Loucy (cell line): Measurements from ENCODE around the gene HOXD8.

Experiments used
- H2AFZ ChIP-seq: fragments of 200-600 bp; sonication (generic); 2 replicates; pipeline ENCODE4 v1.6.0; 2016; ENCODE audit warnings: antibody characterized with exemption, mild to moderate bottlenecking, low read length, moderate library complexity
- H3F3A ChIP-seq: fragments of 200-600 bp; 2 replicates; pipeline ENCODE4 v1.6.0; 2016; ENCODE audit warnings: antibody characterized with exemption, low read depth, mild to moderate bottlenecking
- H3K27me3 ChIP-seq: fragments of 200-600 bp; sonication (generic); 2 replicates; pipeline ENCODE4 v1.6.1; 2014; ENCODE audit warnings: low read length, mild to moderate bottlenecking; ENCODE audit not compliant: insufficient read depth, poor library complexity, severe bottlenecking
- H3K36me3 ChIP-seq: fragments of 200-600 bp; sonication (generic); 2 replicates; pipeline ENCODE4 v1.6.1; 2016; ENCODE audit warnings: low read length; ENCODE audit not compliant: insufficient read depth
- H3K4me1 ChIP-seq: fragments of 200-600 bp; sonication (generic); 2 replicates; pipeline ENCODE4 v1.5.1; 2014; ENCODE audit warnings: low read length, mild to moderate bottlenecking; ENCODE audit not compliant: insufficient read depth, poor library complexity, severe bottlenecking
- H3K4me2 ChIP-seq: fragments of 200-600 bp; sonication (generic); 2 replicates; pipeline ENCODE4 v1.6.0; 2014; ENCODE audit warnings: antibody characterized with exemption, low read length, low read depth, mild to moderate bottlenecking; ENCODE audit not compliant: poor library complexity, severe bottlenecking
- H3K4me3 ChIP-seq: fragments of 200-600 bp; sonication (generic); 2 replicates; pipeline ENCODE4 v1.5.1; 2014; ENCODE audit warnings: low read length, mild to moderate bottlenecking, mixed read lengths; ENCODE audit not compliant: poor library complexity, severe bottlenecking
- H3K79me2 ChIP-seq: fragments of 200-600 bp; sonication (generic); 2 replicates; pipeline ENCODE4 v1.6.1; 2014; ENCODE audit warnings: low read length; ENCODE audit not compliant: insufficient read depth
- H3K9ac ChIP-seq: fragments of 200-600 bp; sonication (generic); 2 replicates; pipeline ENCODE4 v1.6.0; 2014; ENCODE audit warnings: mild to moderate bottlenecking, low read depth, low read length, moderate library complexity; ENCODE audit not compliant: poor library complexity, severe bottlenecking
- H3K9me2 ChIP-seq: fragments of 200-600 bp; sonication (generic); replicated peaks from 2 replicates; pipeline ENCODE4 v1.6.1; 2016; ENCODE audit warnings: low read depth, low read length, mixed read lengths
- H3K9me3 ChIP-seq: fragments of 200-600 bp; sonication (generic); 2 replicates; pipeline ENCODE4 v1.6.1; 2014; ENCODE audit warnings: mild to moderate bottlenecking, antibody characterized with exemption, low read length, low read depth; ENCODE audit not compliant: insufficient read depth
- H4K20me1 ChIP-seq: fragments of 200-600 bp; sonication (generic); 2 replicates; pipeline ENCODE4 v1.6.0; 2014; ENCODE audit warnings: antibody characterized with exemption, low read length, mild to moderate bottlenecking; ENCODE audit not compliant: insufficient read depth, poor library complexity, severe bottlenecking
- CTCF ChIP-seq: fragments of 200-600 bp; sonication (generic); conservative IDR thresholded peaks from 2 replicates; pipeline ENCODE4 v1.5.1; 2014; ENCODE audit warnings: mild to moderate bottlenecking, antibody characterized with exemption, low read length
- EZH2phosphoT487 ChIP-seq: fragments of 200-600 bp; IDR thresholded peaks from 2 replicates; pipeline ENCODE4 v1.6.1; 2018; ENCODE audit warnings: antibody characterized with exemption, mild to moderate bottlenecking, moderate library complexity, borderline replicate concordance

The HOXD8 gene

GRCh38 chr2:176159663-176160250, 30.3 kb downstream of the HOXD8 start:
- TF ChIP-seq CTCF, result no peak
- TF ChIP-seq EZH2phosphoT487, result no peak
- H3K9ac ChIP-seq, result no peak overlapping the region
- no peak overlapping the region for H3K4me3 ChIP-seq
- H3K27me3 ChIP-seq, result no peaks in the 10 kb centered on the region
- no peaks in the 10 kb centered on the region for H3K36me3 ChIP-seq
- H3F3A ChIP-seq, result no peaks in the 10 kb centered on the region
- no peaks in the 10 kb centered on the region for H4K20me1 ChIP-seq
- no peak overlapping the region for H3K4me2 ChIP-seq
- H3K9me3 ChIP-seq, result no peaks in the 10 kb centered on the region
- H2AFZ ChIP-seq, result no peak overlapping the region
- H3K9me2 ChIP-seq, result no peaks in the 10 kb centered on the region
- H3K4me1 ChIP-seq, result no peaks in the 10 kb centered on the region
- no peaks in the 10 kb centered on the region for H3K79me2 ChIP-seq

GRCh38 chr2:176160251-176160985, 30.9 kb downstream of the HOXD8 start:
- Histone ChIP-seq H3K4me2 (no peak overlapping the region), H3K27me3 (no peaks in the 10 kb centered on the region), H3K4me3 (no peak overlapping the region), H4K20me1 (no peaks in the 10 kb centered on the region), H3K36me3 (no peaks in the 10 kb centered on the region), H3K4me1 (no peaks in the 10 kb centered on the region), H3K9me2 (no peaks in the 10 kb centered on the region), H3K79me2 (no peaks in the 10 kb centered on the region), H2AFZ (no peak overlapping the region), H3K9me3 (no peaks in the 10 kb centered on the region), H3K9ac (no peak overlapping the region), H3F3A (no peaks in the 10 kb centered on the region)
- no peak for TF ChIP-seq EZH2phosphoT487
- TF ChIP-seq CTCF, result no peak

- Histone ChIP-seq H3K27me3 (no peaks in the 10 kb centered on the region), H3K4me2 (no peak overlapping the region), H3K4me3 (no peak overlapping the region)
Observed at GRCh38 chr2:176160986-176161824, 31.7 kb downstream of the HOXD8 start.

More at GRCh38 chr2:176160986-176161824, 31.7 kb downstream of the HOXD8 start:
- TF ChIP-seq CTCF (no peak), EZH2phosphoT487 (no peak)
- no peaks in the 10 kb centered on the region for H3K9me2 ChIP-seq
- H3K9ac ChIP-seq, result no peak overlapping the region
- no peaks in the 10 kb centered on the region for H3K4me1 ChIP-seq
- H3K9me3 ChIP-seq, result no peaks in the 10 kb centered on the region
- no peaks in the 10 kb centered on the region for H3F3A ChIP-seq
- H3K36me3 ChIP-seq, result no peaks in the 10 kb centered on the region
- H4K20me1 ChIP-seq, result no peaks in the 10 kb centered on the region
- no peaks in the 10 kb centered on the region for H3K79me2 ChIP-seq
- H2AFZ ChIP-seq, result no peak overlapping the region
